ENCODE data around the gene HPX.

HPX gene

DNA sequence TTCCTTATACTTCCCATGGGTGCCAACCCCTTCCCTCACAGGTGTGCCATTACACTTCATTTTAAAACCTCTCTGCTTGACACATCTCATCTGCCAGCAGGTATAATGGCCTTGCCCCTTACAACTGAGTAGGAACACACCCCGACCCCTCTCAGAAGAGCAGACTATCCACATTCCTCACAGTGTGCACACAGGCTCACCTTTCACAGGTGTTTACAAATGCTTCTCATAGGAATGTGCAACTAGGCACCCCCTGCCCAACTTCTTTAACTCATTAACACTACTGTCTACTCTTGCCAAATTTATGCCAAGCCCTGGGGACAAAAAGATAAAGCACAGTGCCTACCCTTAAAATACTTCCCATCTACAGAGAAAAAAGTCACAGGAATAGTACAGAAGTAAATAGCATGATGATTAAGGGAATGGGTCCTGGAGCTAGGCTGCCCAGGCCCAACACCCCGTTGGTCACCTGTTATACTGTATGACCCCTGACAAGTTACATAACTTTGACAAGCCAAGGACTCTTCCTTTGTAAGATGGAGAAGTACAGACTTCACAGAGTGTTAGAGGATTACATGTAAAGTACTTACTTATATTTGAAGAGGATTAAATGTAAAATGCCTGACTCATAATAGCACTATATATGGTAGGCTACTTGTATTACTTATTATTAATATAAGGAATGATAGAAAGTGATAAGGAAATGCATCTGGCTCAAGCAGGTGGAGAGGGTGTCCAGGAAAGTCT, 17.7 kb upstream of the HPX start:
- ATAC-seq = no peak

DNA sequence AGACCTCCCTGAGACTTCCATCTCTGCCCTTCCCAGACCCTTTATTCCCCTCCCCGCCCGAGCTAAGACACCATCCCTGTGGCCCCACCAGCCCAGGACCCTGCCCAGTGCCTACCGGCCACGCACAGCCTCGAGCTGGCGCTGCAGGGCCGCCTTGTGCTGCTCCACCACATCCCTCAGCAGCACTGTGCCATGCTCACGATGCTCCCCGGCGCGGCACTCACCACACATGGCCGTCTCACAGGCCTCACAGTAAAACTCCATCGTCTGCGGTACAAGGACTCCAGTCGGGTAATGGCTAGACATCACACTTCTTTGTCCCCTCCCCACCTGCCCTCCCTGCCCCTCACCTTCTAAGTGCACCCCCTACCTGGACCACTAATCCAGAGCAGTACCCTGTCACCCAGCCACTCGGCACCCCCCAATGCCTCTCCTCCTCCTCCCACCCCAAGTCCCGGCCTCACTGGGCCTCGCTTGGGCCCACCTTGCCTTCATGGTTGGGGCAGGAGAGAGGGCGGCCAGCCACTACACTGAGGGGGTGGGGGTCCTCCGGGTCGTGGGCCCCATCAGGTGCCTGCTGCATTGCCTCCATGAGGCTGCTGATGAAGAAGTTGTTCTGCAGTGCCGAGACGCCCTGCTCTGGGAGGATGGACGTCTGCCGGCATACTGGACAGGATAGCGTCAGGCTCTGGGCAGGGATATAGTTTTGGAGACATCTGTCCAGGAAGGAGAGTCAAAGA, 17.0 kb upstream of the HPX start:
- ATAC-seq (no peak), DNase-seq (no peak)

More for the DNA sequence above, 17.7 kb upstream of the HPX start:
- no peak for DNase-seq

DNA sequence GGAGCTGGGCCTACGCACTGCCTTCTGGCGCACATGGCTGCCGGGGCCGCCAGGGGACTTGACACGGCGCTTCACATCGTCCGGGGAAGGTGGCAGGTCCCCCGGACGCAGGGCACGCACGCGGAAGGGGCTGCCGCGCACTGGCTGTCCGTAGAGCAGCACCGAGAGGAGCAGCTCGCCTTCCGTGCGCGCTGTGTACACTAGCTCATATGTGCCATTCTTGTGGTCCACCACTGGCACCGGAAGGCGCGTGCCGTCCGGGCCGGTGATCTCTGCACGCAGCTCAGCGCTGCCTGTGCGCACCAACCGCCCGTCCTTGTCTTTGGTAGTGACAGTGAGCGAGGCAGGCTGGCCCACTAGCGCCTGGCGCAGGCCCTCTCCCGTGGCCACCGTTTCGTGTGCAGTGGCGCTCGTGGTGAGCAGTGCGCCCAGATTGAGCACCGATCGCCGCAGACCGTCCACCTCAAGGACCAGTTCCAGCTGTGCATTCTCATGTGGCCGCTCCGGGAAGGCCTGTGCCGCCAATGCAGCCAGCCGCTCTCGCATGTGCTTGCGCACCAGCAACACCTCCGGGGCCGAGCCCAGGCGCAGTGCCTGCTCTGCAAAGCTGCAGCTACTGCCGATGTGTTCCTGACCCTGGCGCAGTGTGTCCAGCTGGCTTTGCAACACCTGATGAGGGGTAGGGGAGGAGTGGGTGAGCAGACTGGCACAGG, 15.7 kb upstream of the HPX start:
- DNase-seq (no peak), ATAC-seq (no peak)

DNA sequence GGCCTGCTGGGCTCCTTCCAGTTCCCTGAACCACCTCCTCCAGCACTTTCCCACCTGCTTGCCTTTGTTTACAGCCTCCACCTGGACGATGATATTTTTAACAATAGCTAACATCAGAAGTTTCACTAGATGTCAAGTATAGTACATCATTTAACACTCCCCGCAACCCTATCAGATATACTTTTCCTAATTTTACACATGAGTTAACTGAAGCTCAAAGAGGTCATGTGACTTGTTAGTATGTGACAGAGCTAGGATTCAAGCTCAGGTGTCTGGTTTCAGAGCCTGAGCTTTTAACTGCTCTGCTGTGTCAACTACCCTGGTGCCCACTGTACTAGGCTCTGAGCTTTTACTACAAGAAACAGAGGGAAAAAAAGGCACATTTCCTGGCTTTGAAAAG, 14.3 kb upstream of the HPX start:
- no peak for DNase-seq
- no peak for ATAC-seq

DNA sequence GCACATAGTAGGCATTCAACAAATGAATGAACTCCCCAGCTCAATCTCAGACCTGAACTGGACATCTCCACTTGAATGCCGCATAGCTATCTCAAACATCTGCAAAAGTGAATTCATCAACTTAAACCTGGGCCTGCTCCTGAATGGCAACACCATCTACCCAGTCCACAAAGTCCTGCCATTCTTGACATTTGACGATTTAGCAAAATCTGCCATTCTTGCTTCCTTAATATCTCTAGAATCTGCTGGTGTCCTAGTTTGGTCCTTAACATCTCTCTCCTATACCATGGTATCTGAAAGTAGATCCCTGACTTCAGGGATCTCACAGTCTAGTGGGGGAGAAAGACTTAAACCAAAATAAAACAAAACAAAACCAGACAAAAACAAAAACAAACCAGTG, 12.4 kb upstream of the HPX start:
- no peak for DNase-seq
- ATAC-seq = no peak

DNA sequence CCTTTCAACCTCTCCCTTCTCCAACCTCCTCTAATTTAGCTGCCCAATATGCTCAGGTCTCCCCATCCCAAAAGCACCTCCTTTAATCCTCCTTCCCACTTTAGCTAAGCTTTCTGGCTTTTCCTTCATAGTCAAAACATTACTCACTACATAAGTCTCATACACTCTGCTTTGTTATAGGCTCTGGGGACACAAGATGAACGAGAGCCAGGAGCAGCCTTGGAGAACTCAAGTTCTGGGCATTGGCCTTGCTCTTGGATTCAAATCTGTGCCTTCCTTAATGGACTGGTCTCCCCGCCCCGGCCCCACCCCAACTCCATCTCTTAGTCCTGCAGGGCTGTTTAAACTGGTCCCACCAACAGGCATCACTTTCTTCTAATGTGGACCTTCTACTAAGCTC, 11.4 kb upstream of the HPX start:
- DNase-seq = no peak
- no peak for ATAC-seq

DNA sequence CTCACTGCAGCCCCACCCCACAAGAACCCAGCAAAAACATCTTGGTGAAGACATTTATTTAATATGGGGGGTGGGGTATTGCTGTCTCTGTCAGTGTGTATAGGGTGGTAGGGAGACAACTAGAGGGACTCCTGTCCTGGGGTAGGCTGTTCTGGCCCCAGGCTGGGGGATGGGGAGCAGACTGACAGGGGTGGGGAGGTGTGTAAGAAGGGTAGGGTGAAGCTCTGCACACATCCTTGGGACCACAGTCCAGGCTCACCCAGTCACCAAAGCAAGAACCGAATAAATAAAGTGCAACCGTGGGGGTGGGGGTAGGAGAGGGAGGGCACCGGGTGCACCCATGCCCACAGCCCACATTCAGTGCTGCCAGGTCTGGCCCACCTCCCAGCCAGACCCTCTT, 7.8 kb upstream of the HPX start:
- no peak for DNase-seq
- no peak for ATAC-seq

DNA sequence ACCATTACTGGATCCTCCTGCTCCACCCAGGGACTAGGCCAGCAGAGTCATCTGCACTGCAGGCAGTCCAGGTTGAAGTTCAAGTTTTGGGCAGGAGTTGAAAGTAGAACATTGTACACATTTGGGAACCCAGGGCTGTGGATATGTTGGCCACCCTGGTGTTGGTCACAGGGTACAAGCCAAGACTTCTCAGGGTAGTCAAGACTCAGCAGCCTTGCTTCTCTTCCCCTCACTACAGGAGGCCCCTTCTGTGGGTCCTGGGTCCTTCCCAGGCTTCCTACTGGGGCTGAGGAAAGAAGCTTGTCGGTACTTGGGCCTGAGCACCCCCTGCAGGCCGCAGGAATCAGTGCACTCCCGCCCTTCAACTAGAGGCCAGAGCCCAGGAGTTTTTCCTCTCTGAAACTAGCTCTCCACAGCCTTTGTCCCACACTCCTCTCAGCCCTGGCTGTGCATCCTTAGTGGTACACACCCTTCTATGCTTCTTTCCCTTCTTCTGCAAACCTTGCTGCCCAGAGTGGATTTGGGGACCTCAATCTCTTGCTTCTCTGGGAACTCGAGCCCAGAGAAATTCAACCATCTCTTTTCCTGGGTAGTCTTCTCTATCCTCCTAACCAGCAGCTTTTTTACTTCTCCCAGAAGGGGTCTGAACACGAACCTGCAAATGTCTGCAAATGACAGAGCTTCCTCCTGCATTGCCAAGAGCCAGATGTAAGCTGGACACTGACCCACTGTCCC, 2.6 kb upstream of the HPX start:
- peak; percentile 56 for DNase-seq
- peak; percentile 76 for ATAC-seq

DNA sequence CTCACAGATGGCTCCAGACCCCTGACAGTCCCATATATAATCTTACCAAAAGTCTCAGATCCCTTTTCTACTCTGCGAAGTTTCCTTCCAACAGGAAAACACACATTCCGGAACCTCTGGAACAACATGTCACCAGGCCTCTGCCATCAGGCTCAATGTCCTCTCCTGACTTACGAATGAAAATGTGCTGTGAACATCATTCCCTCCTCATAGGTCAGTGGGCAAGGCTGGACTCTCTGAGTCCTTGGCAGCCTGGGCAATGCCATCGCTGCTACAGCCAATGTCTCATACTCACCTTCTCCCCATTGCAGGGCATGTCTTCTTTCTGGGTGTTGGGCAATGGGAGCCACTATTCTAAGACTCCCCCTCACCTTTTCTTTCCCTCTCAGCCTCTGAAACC, 1.7 kb upstream of the HPX start:
- ATAC-seq = no peak
- DNase-seq = no peak

DNA sequence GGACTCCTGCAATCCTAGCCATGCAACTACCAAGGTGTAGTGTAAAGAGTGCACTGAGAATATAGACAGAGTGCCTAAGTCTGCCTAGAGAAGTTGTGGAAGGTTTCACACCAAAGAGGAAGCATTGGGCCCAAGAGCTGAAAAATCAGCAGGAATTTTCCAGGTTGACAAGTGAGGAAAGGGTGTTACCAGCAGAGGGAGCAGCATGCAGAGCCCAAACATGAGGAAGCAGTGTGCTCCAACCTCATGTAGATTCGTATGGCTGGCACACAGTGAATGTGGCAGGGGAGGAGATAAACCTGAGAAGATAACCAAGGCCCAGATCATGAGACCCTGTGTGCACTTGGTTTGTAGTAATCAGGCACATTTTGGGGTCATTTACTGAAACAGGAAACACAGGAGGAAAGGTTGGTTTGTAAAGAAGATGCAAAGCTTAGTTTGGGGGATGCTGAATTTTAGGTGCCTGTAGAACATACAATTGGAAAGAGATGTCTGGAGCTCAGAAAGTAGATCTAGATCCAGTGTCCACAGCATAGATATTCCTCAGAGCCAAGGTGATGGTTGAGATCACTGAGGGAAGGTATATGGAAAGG, 1.7 kb downstream of the HPX start:
- DNase-seq (peak; percentile 41), ATAC-seq (peak; percentile 60)

DNA sequence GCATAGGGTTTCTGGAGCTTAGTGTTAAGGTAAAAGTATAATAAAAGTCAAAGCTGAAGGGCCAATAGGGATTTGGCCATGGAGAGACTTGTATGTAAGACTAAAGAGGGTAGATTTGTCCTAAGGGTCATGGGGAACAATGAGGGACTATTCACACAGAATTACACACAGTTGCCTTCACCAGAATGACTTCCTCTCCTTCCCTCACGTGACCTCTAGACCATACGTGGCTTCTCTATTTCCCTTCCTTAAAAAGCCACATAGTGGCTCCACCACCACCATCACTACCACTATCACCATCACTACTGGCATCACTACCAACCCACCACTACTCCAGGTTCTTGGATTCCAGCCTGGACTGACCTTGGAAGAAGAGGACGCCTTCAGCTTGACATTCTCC, 2.8 kb downstream of the HPX start:
- ATAC-seq (peak; percentile 25), DNase-seq (no peak)

DNA sequence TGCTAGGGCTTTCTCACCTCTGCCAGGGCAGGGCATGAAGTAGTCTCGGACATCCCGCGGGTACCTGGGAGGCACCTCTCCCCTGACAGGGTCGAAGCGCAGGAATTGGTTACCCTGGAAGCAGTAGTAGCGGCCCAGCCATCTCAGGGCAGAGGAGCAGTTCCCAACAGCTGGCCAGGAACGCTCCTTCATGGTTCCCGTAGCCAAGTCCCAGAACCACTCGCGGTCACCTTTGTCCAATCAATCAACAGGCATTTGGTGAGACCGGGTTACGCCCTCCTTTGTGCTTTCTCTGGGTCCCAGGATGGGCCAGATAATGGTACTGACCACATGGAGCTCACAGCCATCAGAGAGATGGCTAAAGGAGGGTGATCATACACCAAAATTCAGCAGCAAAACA, 3.4 kb downstream of the HPX start:
- DNase-seq (no peak), ATAC-seq (no peak)

DNA sequence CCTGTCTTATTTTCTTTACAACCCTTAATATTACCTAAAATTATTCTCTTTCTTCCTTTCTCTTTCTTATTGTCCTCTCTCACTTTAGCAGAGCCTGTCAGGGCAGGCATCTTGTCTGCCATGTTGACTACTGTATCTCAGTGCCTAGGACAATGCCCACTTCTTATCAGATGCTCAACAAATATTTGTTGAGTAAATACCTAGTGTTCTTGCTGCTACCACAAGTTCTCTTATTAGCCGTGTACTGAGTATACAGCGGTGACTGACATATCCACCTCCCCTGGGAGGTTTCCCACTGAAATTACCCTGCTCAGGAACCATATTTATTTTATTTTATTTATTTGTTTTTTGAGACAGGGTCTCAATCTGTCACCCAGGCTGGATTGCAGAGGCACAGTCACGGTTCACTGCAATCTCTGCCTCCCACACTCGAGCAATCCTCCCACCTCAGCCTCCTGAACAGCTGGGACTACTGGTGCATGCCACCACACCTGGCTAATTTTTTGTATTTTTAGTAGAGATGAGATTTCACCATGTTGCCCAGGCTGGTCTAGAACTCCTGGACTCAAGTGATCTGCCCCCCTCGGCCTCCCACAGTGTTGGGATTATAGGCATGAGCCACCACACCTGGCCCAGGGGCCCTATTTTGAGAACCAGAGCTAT, 6.7 kb downstream of the HPX start:
- no peak for ATAC-seq

DNA sequence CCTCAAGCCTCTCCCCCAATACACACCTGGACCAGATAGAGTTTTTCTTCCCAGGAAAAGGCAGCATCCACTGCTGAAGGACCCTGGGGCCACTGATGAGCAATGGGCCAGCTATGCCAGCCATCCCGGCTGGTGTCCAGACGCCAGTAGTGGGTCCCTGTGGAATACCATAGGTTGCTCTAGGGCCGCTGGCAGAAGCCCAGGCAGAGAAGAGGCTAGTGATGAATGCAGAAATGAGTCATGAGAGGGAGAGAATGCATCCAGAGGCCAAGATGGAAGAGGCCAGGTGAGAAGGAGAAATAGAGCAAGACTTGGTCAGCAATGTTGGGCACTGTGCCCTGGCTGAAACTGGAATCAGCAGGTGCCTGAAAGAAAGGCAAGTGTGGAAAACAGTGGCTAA, 8.9 kb downstream of the HPX start:
- ATAC-seq = no peak
- no peak for DNase-seq

More for the DNA sequence above, 6.7 kb downstream of the HPX start:
- DNase-seq = no peak

DNA sequence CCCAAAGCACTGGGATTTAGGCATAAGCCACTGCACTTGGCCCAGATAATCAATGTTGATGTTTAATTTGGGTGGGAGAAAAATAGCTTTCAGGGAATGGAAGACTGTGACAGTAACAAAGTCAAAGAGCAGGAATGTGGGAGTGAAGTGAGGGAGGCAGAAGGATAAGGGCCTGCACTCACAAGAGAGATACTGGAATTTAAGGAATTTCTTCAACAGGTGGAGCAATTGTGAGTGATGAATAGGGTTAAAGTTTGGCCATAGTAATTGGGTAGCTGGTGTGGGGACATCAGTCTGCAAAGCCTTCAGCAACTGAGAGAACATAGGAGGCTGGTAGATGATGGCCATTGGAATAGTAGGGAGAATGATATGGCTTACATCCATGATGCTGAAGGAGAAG, 13.3 kb downstream of the HPX start:
- ATAC-seq (no peak), DNase-seq (no peak)

DNA sequence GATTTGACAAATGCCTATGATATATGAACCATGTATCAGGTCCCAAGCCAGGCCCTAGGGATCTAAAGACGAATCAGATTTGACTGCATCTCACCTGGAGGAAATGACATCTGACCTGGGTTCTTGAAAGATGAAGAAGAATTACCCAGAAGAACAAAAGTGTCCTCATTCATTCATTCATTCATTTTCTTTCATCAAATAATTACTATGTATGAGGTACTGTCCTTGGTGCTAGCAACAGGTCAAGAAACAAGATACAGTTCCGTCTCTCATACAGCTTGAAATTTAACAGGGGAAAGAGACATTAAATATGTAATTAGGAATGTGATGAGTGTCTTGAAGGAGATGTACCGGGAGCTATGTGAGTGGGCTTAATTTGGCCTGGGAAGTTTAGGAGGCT, 20.1 kb downstream of the HPX start:
- DNase-seq (no peak), ATAC-seq (no peak)

DNA sequence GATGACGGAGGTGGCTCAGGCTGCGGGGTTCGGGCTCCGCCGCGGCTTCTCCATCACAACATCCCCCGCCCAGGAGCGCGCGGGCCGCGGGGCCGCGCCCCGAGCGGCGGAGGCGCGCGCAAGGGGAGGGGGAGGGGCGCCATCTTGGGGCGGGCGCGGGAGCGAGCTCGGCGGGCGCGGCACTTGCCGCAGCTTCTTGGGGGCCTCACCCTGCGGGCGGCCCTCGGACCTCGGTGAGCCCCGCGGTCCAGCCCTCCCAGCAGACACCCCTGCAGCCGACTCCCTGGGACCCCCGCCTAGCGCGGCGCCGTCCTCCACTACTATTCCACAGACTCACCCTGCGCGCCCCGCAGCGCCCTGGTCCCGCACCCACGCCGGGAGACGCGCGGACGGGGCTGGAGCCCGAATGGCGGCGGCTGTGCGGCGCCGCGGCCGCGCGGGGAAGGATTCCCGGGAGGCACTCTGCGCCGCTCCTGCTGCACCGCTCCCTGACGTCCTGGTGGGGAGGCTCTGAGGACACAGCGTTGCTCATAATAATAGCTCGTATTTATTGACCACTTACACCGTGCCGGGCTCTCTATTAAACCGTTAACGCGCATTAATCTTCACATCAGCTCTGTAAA, 21.7 kb downstream of the HPX start, which contains the start of gene APBB1:
TSS of gene APBB1 (minus strand) at position 86 of the 623 bp plus-strand sequence. CDS start 7,747 bp downstream, outside the sequence.
- peak; percentile 45 for ATAC-seq
- DNase-seq = peak; percentile 80

DNA sequence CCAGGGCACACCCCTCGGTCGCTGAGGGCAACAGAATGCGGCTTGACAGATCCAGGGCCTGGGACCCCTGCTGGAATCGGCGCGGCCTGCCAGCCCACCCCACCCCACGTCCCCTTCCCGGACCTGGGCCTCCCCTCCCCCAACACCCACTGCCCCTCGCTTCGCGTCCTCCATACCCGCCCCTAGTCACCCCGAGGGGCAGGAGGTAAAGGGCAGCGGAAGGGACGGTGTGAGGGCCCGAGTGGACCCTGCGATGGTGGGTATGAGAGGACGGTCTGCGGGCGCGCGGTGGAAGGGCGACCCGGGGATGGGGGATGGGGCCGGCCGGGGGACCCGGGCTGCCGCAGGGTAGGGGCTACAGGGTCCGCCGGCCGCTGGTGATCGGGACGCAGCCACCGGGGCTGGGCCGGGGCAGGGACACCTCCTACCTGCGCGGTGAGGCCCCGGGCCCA, 22.2 kb downstream of the HPX start:
- DNase-seq (peak; percentile 19), ATAC-seq (no peak)

DNA sequence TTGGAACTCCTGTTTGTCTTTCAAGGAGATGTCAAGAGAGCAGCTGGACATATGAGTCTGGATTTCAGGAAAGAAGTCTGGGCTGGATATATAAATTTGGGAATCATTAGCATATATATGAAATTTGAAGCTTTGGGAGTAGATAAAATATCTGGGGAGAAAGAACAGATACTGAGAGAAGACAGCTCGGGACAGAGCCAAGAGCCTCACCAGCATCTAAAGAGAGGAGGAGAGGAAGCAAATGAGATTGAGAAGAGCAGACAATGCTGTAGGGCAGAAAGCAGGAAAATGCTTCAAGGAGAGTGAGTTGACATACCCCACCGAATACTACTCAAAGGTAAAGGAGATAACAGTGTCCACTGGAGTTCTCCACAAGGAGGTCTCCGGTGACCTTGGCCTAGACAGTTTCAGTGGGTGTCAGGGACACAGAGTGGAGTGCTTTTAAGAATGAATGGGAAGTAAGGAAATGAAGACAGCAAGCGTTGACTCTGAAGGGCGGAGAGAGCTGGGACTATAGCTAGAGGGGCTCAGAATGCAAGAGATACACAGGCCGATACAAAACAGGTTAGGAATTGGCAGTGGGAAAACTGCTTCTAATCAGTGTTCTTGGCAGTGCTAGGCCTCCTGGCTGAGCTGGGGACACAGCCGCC, 22.8 kb downstream of the HPX start:
- no peak for ATAC-seq
- DNase-seq = no peak

DNA sequence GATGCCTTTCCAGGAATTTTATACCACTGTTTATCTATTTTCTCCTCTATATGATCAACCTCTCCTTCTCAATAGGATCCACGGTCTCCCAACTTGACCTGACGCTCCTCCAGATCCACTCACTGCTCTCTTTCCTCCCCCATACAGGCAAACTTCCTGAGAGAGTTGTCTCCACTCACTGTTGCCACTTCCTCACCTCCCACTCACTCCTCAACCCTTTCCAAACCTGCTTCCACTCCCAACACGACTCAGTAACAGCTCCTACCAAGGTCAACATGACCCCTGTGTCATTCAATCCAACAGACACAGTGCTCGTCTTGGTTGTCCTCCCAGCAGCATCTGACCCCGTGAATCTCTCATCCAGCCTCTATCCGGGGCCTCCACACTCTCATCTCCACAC, 25.0 kb downstream of the HPX start:
- ATAC-seq (no peak), DNase-seq (no peak)
